GM18502 (cell line): ENCODE measurements around the gene GNA14.
"Not testable (repeated sequence)": the region's sequence is repeated elsewhere in the genome, so short reads cannot be mapped to it uniquely, and the experiment has no call there.

Experiments used
- ATAC-seq: cut with Tn5 transposase; IDR thresholded peaks from one replicate; pipeline ENCODE4 v1.9.1; 2021; ENCODE audit warnings: mild to moderate bottlenecking; ENCODE audit not compliant: unreplicated experiment, poor library complexity

Gene GNA14

GRCh38 chr9:77592476-77592875 is 55.6 kb downstream of the GNA14 start:
- ATAC-seq, result no peak

GRCh38 chr9:77589046-77589795 is 58.9 kb downstream of the GNA14 start:
- no peak for ATAC-seq

GRCh38 chr9:77588271-77588937 is 59.7 kb downstream of the GNA14 start:
- ATAC-seq, result no peak

GRCh38 chr9:77587851-77588250 is 60.3 kb downstream of the GNA14 start:
- ATAC-seq, result no peak

GRCh38 chr9:77587042-77587441 is 61.1 kb downstream of the GNA14 start:
- no peak for ATAC-seq

- ATAC-seq, result no peak
These were observed 61.5 kb downstream of the GNA14 start for GRCh38 chr9:77586591-77586990.

GRCh38 chr9:77585335-77585786 is 62.8 kb downstream of the GNA14 start:
- no peak for ATAC-seq

GRCh38 chr9:77584927-77585326 is 63.2 kb downstream of the GNA14 start:
- not testable (repeated sequence) for ATAC-seq

GRCh38 chr9:77582961-77583576 is 65.1 kb downstream of the GNA14 start:
- no peak for ATAC-seq

- no peak for ATAC-seq
These were observed 65.6 kb downstream of the GNA14 start for GRCh38 chr9:77582525-77582924.

GRCh38 chr9:77575785-77576184 is 72.3 kb downstream of the GNA14 start:
- no peak for ATAC-seq

- ATAC-seq, result no peak
These were observed 78.8 kb downstream of the GNA14 start for GRCh38 chr9:77569335-77569734.

GRCh38 chr9:77563174-77563573 is 84.9 kb downstream of the GNA14 start:
- no peak for ATAC-seq

GRCh38 chr9:77562019-77562748 is 85.9 kb downstream of the GNA14 start:
- peak; percentile 81 for ATAC-seq

- ATAC-seq, result peak; percentile 23
These were observed 86.6 kb downstream of the GNA14 start for GRCh38 chr9:77561331-77562018.

GRCh38 chr9:77556396-77556795 is 91.7 kb downstream of the GNA14 start:
- no peak for ATAC-seq

- ATAC-seq, result no peak
These were observed 93.5 kb downstream of the GNA14 start for GRCh38 chr9:77554586-77555105.

- no peak for ATAC-seq
These were observed 100.9 kb downstream of the GNA14 start for GRCh38 chr9:77547106-77547730.

- no peak for ATAC-seq
These were observed 101.7 kb downstream of the GNA14 start for GRCh38 chr9:77546376-77546950.
